Mammary epithelial cell (primary cell): Measurements from ENCODE around the gene VAV2.

ENCODE experiments used
- CTCF ChIP-seq, 2 donors: IDR thresholded peaks in 1 of 2; conservative IDR thresholded peaks in 1 of 2; 2 replicates each; pipeline ENCODE4 v1.5.1; 2011 to 2012; ENCODE audit warnings: inconsistent platforms in 2 of 2, low read length in 2 of 2, mild to moderate bottlenecking in 2 of 2, control low read depth in 1 of 2, low read depth in 1 of 2; ENCODE audit not compliant: insufficient read depth in 1 of 2; ENCODE audit errors: extremely low read depth in 1 of 2
- EZH2 ChIP-seq: IDR thresholded peaks from 2 replicates; pipeline ENCODE4 v1.6.1; 2012; ENCODE audit warnings: low read length, inconsistent platforms, borderline replicate concordance

- no peak for TF ChIP-seq CTCF (conservative IDR thresholded peaks at IDR 0.05 in 1 of 2, IDR thresholded peaks at IDR 0.05 in 1 of 2; ENCODE audit: extremely low read depth in 1 of 2, insufficient read depth in 1 of 2, low read depth in 1 of 2, low read length in 2 of 2)
- TF ChIP-seq EZH2, result no peak
Observed at GRCh38 chr9:133997584-133997983, 5.5 kb upstream of the VAV2 start.
